Esophagus muscularis mucosa (tissue), 4 donors: ENCODE data around the gene ZNF577. TPM values are rescaled to one million over a fixed set of nuclear protein-coding genes. Genes with fewer than 3 reads are reported as not detected.

Experiments
- DNase-seq: peaks from one replicate; pipeline ENCODE4 v3.0.0-alpha.2; 2017; ENCODE audit errors: extremely low spot score
- H3K27ac ChIP-seq, 4 donors: fragments of 200-600 bp; sonication (generic); replicated peaks in 1 of 4; 1 replicate in 3 of 4; 2 replicates in 1 of 4; pipeline ENCODE4 v1.5.1; 2016 to 2019; ENCODE audit warnings: mild to moderate bottlenecking in 1 of 4
- H3K27me3 ChIP-seq, 4 donors: fragments of 200-600 bp; sonication (generic); one replicate each; pipeline versions ENCODE4 v1.5.1 to v1.6.0; 2016 to 2019
- H3K36me3 ChIP-seq, 4 donors: fragments of 200-600 bp; sonication (generic); one replicate each; pipeline ENCODE4 v1.5.1; 2016 to 2019
- H3K4me1 ChIP-seq, 4 donors: fragments of 200-600 bp; sonication (generic); one replicate each; pipeline ENCODE4 v1.5.1; 2016 to 2019
- H3K4me3 ChIP-seq, 4 donors: fragments of 200-600 bp; sonication (generic); 1 replicate in 2 of 4; 2 replicates in 2 of 4; pipeline ENCODE4 v1.5.1; 2016 to 2019; ENCODE audit warnings: mild to moderate bottlenecking in 4 of 4, moderate library complexity in 1 of 4
- H3K9me3 ChIP-seq, 4 donors: fragments of 200-600 bp; sonication (generic); 1 replicate in 3 of 4; 2 replicates in 1 of 4; pipeline ENCODE4 v1.5.1; 2016 to 2019
- CTCF ChIP-seq, 3 experiments: fragments of 200-600 bp in 2 of 3; fragments of 450-650 bp in 1 of 3; sonication (generic) in 2 of 3; IDR thresholded peaks; one replicate each; pipeline ENCODE4 v1.5.1; 2017 to 2019; ENCODE audit warnings: antibody characterized with exemption in 3 of 3, mild to moderate bottlenecking in 2 of 3, moderate library complexity in 1 of 3
- EP300 ChIP-seq: sonication (generic); formaldehyde crosslinking; IDR thresholded peaks from one replicate; pipeline ENCODE4 v1.6.1; 2017; ENCODE audit warnings: antibody characterized with exemption
- POLR2A ChIP-seq: fragments of 450-650 bp; IDR thresholded peaks from one replicate; pipeline ENCODE4 v1.6.1; 2017; ENCODE audit warnings: antibody characterized with exemption, moderate library complexity, mild to moderate bottlenecking, low read depth
- POLR2AphosphoS5 ChIP-seq, 2 donors: sonication (generic); formaldehyde crosslinking; IDR thresholded peaks; one replicate each; pipeline ENCODE4 v1.6.1; 2017; ENCODE audit warnings: antibody characterized with exemption in 2 of 2
- WGBS: methylation state at CpG from one replicate; pipeline ENCODE4 v1.1.5; 2018; 5-methylcytosine and 5-hydroxymethylcytosine counted together
- intact Hi-C: fragments of 100-400 bp; cut with DNase I; formaldehyde crosslinking; loops from one replicate; pipeline ENCODE4 v1.15.1; 2023
- total RNA-seq, 4 donors: library from RNA; depleted of rRNA; stranded (reverse); fragments of >200 nt; gene quantifications; one replicate each; pipeline versions ENCODE4 v1.1.0 to v1.2.1, GENCODE V29; 2016

ZNF577 gene
- total RNA-seq, 4 donors from 2014 or later, result 8.4 to 29.1 (median 11.5) TPM

DNA sequence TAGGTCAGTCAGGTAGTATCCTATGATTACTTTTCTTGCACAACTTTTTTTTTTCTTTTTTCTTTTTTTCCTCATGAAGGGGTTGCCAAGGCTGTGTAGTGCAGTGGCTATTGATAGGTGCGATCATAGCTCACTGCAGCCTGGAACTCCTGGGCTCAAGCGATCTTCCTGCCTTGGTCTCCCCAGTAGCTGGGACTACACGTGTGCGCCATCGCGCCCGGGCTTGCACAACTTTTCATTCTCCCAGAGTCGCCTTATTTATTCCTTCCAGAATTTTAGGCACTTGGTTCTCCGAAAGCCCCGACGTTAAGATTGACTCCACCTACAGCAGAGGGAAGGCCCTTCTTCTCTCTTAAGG lies 38.7 kb upstream of the ZNF577 start:
- 20% methylated on average over 11 of the region's 11 CpGs for WGBS
- Histone ChIP-seq H3K27me3 (no peaks in the 10 kb centered on the region), H3K4me3 (peak overlapping the region; percentile 66 to 89 (median 85)), H3K9me3 (peaks cover 0 to 28% (median 24%) of the 10 kb centered on the region in 4 donors), H3K4me1 (peaks cover 10 to 17% (median 15%) of the 10 kb centered on the region in 4 donors), H3K27ac (peak overlapping the region; percentile 82 to 90 (median 86)), H3K36me3 (peaks cover 12 to 19% (median 17%) of the 10 kb centered on the region in 4 donors)
- no peak for DNase-seq
- TF ChIP-seq POLR2AphosphoS5 (IDR thresholded peaks at IDR 0.05) (no peak), EP300 (no peak), POLR2A (no peak), CTCF (IDR thresholded peaks at IDR 0.05) (no peak)
- intact Hi-C loops, result loop anchor here (2.0 to 5.0 kb wide), 3 partner anchors 22 to 60 kb away; partner anchors contain the start of genes ZNF350, ZNF577 and ZNF649

DNA sequence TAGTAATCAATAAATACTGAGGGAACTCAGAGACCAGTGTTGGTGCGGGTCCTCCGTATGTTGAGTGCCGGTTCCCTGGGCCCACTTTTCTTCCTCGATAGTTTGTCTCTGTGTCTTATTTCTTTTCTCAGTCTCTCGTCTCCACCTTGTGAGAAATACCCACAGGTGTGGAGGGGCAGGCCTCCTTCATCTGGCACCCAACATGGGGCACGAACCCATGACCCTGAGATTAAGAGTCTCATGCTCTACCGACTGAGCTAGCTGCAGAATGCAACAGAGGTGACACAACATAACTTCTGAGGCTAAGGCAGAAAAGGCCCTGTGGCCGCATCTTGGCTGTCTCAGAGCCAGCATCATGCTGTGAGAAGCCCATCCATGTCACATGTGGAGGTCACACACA lies 34.2 kb upstream of the ZNF577 start:
- no peaks in the 10 kb centered on the region for H3K27me3 ChIP-seq
- peaks cover 0 to 70% (median 62%) of the 10 kb centered on the region in 4 donors for H3K9me3 ChIP-seq

DNA sequence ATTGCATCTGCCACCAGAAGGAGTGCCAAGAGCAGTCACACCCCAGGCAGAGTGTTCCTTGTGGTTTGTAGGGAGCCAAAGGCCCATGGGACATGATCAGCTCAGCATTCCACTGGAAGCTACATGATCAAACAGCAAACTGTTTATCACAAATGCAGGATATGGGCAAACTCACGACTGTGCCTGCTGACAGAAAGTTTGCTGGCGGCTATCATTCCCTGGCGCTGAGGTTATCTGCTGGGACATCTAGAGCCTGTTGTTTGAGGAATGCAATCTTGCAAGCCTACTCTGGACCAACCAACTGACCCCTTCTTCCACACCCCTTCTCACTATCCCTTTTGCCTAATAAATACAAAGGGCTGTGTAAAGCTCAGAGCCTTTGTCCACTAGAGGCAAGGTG lies 31.9 kb upstream of the ZNF577 start:
- WGBS, result 80% methylated on average over 2 of the region's 3 CpGs
- no peaks in the 10 kb centered on the region for H3K27me3 ChIP-seq
- no peaks in the 10 kb centered on the region for H3K4me1 ChIP-seq
- H3K9me3 ChIP-seq, result peaks cover 0 to 91% (median 83%) of the 10 kb centered on the region in 4 donors
- intact Hi-C loops, result no loop called here
- no peak overlapping the region for H3K4me3 ChIP-seq
- TF ChIP-seq POLR2AphosphoS5 (IDR thresholded peaks at IDR 0.05), result no peak
- TF ChIP-seq CTCF (IDR thresholded peaks at IDR 0.05), result no peak
- TF ChIP-seq POLR2A, result no peak
- TF ChIP-seq EP300, result no peak
- DNase-seq, result no peak
- H3K27ac ChIP-seq, result no peak overlapping the region
- no peaks in the 10 kb centered on the region for H3K36me3 ChIP-seq

More for the DNA sequence above, 34.2 kb upstream of the ZNF577 start:
- WGBS, result 93% methylated on average over 7 of the region's 8 CpGs
- DNase-seq, result no peak
- Histone ChIP-seq H3K27ac (no peak overlapping the region), H3K4me1 (peaks cover 0 to 6% (median 4%) of the 10 kb centered on the region in 4 donors), H3K36me3 (no peaks in the 10 kb centered on the region), H3K4me3 (no peak overlapping the region)
- no peak for TF ChIP-seq CTCF (IDR thresholded peaks at IDR 0.05)
- TF ChIP-seq EP300, result no peak
- TF ChIP-seq POLR2AphosphoS5 (IDR thresholded peaks at IDR 0.05), result no peak
- TF ChIP-seq POLR2A, result no peak
- intact Hi-C loops, result no loop called here

- intact Hi-C loops, result no loop called here
These were observed 28.4 kb upstream of the ZNF577 start for GRCh38 chr19:51916167-51916566.

More at GRCh38 chr19:51916167-51916566, 28.4 kb upstream of the ZNF577 start:
- Histone ChIP-seq H3K9me3 (peaks cover 0 to 82% (median 74%) of the 10 kb centered on the region in 4 donors), H3K27ac (no peak overlapping the region), H3K27me3 (peaks cover 0 to 5% (median 0%) of the 10 kb centered on the region in 4 donors), H3K36me3 (no peaks in the 10 kb centered on the region), H3K4me3 (no peak overlapping the region), H3K4me1 (no peaks in the 10 kb centered on the region)
- DNase-seq, result no peak
- 93% methylated on average over 1 of the region's 1 CpG for WGBS
- no peak for TF ChIP-seq POLR2A
- TF ChIP-seq EP300, result no peak
- no peak for TF ChIP-seq CTCF (IDR thresholded peaks at IDR 0.05)
- TF ChIP-seq POLR2AphosphoS5 (IDR thresholded peaks at IDR 0.05), result no peak
